Activated naive CD8-positive, alpha-beta T cell treated with anti-CD3 and anti-CD28 coated beads, Interleukin-2, amount 50 U/mL, for 16 hours (primary cell): ENCODE measurements around the gene ATP1A1.

Experiments used
- DNase-seq: peaks from one replicate; pipeline ENCODE4 v3.0.0-alpha.2; 2020; ENCODE audit warnings: low read depth, low spot score

The ATP1A1 gene

DNA sequence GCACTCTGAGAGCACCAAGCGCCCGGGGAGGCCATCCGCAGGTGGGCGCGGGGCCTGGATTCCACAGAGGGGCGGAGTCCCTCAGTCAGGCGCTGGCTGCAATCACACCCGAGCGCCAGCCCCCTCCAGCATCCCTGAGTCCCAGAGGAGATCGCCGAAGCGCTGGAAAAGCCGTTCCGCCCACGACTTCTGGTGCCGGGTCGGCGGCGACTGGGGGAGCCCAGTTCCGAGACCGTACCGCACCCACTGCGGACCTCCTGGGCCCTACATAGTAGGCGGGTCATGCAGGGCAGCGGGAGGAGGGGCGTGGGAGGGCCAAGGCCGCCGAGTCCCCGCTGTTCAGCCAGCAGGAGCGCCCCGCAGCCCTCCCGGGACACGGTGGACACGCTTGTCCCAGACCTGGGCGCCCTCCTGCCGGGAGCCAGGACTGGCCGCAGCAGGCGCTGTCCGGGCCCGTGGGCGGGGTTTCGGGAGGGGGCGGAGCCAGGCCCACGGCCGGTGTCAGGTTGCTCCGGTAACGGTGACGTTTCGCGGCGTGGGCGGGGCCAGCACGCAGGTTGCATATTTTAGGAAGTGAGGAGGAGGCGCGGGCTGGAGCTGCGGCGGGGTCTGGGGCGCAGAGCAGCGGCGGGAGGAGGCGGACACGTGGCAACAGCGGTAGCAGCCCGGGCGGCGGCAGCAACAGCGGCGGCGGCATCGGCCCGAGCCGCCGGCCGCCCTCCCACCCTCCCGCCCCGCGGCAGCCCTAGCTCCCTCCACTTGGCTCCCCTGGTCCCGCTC, at the start of gene ATP1A1:
TSS of gene ATP1A1 (plus strand) at position 594 of the 780 bp plus-strand sequence. CDS start 268 bp downstream, outside the sequence.
- peak; percentile 97 for DNase-seq

DNA sequence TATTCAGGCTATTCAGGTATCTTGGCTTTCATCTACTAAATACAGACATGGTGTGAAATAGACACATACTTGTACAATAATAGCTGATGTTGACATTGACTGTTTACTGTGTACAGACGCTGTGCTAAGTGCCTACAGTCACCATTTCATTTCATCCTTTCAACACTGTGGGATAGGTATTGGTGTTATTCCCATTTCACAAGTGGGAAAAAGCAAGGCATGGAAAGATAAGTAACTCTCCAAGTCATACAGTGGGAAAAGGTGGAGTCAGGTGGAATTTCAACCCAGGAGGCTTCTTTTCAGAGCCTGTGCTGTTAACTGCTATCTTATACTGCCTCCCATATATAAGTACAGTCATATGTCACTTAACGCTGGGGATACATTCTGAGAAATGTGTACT, 49.6 kb upstream of the ATP1A1 start:
- DNase-seq, result no peak

DNA sequence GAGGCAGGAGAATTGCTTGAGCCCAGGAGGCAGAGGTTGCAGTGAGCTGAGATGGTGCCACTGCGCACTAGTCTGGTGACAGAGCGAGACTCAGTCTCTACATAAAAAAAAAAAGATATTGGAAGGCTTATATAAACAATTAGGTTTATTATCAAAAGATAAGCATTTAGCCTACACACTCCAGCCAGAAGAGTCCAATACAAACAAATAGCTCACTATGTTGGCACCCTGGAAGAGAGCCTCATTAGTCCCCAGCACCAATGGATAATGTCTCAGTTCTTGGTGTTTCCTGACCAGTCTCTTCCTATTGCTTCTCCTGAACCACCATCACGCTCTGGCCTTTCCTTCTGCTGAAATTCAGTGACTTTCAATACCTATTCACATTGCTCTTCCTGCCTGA, 48.6 kb upstream of the ATP1A1 start:
- DNase-seq, result no peak

DNA sequence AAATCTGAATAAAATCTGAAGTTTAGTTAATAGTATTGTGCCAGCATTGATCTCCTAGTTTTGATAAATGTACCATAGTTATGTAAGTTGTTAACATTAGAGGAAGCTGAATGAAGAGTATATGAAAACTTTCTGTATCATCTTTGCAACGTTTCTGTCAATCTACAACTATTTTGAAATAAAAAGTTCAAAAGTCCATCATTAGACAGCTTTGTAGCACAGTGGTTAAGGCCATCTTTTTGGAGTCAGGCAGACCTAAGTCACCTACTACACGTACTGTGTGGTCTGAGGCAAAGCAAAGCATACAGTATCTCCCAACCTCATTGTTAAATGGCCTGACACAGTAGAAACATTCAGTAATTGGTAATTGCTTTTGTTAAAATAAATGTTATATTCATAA, 47.9 kb upstream of the ATP1A1 start:
- no peak for DNase-seq

DNA sequence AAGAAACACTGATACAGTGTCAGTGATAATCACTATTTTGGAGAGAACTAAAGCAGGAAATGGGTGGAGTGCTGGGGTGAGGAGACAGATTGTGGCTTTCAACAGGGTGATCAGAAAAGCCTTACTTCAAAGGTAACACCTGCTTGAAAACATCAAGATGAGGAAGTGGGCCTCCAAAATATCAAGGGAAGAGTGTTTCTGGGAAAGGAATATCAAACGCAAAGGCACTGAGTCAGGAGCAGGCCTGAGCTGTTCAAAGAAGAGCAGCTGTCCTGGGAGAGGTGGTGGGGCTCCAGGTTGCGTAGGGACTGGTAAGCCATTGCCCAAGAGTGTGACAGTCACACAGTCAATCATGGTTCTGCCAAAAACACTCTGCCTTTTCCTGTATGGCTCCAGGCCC, 47.1 kb upstream of the ATP1A1 start:
- DNase-seq, result no peak

DNA sequence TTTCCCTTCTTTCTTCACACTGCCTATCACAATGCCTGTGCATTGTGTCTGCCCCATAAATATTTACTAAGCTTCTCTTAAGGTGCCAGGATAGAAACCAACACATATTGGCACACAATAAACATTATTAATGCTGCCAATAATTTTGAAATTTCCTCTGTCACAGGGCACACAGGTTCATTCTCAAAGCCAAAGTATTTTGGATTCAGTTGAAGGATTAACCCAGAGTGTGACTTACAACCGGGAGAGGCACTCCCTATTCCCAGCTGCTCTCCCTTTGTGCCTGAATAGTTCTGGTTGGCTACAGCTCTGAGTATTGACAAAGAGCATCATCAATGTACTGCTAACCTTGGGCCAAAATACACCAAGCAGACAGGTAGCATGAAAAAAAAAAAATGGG, 46.6 kb upstream of the ATP1A1 start:
- no peak for DNase-seq

DNA sequence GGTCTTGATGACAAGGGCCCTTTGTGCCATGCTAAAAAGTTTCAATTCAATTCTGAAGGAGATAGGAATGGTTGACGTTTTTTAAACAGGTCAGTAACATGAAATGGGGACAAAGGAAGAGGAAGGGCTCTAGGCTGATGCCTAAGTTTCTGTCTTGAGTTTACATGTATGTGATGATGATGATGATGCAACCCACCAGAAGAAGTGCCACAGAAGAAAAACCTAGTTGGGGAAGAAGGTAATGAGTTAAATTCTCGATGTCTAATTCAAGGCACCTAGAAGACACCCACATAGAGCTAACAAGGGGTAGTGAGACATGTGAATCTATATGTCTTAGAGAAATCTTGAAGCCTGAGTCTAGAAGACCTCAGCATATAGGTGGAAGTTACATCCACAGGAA, 44.4 kb upstream of the ATP1A1 start:
- DNase-seq, result no peak

DNA sequence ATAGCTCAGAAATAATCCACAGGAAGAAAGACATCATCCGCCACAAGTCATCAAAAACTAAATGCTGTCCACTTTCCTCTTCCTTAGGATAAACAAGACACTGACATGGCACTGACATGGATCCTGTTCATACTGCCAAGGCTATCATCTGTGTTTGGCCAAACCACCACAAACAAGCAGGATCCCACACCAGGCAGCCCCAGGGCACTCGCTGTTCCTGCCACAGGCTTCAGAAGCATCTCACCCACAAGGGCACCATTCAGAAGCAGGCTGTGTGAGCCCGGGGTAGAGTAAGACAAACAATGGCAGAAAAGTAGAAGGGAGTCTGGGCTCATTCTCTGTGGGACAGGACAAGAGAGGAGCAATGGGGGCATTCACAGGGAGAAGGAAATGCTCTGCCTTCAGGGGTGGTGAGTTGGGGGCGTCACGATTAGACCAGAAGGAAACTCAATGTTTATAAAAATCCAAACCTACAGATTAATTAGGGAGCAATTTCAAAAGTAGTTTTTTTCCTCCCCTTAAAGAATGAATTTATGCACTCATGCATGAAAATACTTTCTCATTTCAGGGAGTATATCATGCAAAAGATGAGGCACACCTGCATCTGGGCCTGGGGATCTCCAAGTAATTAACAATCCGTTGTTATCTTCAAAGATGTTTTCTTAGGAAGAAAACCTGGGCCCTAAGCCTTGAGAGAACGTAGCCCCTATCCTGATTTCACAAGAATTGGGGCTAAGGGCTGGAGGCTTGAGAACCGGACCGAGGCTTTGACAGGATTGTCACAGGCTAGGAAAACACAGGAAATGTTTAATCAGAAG, 43.3 kb upstream of the ATP1A1 start:
- DNase-seq, result no peak

DNA sequence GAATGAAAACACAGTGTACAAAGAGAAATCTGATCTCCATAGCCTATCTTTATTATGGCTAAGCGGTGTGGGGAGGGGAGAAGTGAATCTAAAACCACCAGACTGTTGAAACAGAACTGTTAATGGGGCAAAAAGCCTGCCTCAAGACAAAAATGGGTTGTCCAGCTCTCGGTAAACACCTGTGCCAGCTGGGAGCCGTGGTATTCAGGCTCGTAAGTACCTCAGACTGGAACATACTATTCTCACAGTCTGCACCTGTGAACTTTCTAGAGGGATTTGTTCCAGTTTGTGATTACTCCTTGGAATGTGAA, 42.7 kb upstream of the ATP1A1 start:
- DNase-seq, result no peak

DNA sequence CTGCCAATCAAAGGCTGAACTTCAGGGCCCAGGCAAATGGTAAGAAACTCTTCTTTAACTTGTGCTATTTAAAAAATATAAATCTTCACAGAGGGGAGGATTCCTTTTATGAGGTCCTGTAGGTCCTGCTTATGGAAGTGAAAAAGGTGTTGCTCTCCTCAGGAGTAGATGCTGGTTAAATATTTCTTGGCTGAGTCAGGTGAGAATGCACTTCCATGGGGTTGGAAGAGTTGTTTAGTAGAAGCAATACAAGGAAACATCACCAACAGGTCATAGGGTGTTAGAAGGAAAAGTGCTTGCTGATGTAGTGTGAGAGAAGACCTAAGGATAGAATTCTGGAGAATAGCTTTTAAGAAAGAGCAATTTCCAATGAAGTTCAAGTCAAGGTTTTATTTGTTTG, 42.2 kb upstream of the ATP1A1 start:
- no peak for DNase-seq

DNA sequence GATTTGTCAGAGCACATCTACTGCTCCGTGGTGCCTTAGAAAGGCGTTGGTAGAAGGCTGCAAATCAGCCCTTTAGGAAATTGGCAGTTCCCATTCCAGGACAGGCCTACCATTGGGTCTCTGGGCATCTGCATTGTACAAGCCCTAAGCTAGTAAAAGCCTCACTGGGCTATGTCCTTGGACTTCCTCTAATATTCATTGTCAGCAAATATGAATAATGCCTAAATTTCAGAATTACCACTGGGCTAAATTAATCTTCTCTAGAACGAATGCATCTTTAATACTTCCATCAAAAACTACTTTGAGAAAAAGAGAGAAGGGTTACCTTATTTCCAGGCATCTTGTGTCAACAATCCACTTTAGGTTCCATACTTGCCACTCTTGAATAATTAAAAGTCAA, 41.5 kb upstream of the ATP1A1 start:
- no peak for DNase-seq

DNA sequence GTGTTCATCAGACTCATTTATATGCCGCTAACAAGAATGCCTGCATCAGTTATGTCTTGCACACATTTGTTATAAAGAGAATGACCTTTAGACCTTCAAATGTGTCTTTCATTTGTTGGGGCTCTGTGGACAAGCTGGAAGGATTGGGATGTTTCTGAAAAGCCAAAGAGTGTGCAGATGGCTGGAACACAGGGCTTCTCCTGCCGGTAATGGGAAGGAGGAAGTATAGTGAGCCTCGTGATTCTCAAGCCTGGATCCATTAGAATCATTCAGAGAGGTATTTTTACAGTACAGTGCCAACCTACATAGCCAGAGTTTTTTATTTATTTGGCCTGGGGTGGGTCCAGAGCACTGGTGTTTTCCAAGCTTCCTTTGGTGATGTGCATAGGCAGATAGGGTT, 40.6 kb upstream of the ATP1A1 start:
- no peak for DNase-seq

DNA sequence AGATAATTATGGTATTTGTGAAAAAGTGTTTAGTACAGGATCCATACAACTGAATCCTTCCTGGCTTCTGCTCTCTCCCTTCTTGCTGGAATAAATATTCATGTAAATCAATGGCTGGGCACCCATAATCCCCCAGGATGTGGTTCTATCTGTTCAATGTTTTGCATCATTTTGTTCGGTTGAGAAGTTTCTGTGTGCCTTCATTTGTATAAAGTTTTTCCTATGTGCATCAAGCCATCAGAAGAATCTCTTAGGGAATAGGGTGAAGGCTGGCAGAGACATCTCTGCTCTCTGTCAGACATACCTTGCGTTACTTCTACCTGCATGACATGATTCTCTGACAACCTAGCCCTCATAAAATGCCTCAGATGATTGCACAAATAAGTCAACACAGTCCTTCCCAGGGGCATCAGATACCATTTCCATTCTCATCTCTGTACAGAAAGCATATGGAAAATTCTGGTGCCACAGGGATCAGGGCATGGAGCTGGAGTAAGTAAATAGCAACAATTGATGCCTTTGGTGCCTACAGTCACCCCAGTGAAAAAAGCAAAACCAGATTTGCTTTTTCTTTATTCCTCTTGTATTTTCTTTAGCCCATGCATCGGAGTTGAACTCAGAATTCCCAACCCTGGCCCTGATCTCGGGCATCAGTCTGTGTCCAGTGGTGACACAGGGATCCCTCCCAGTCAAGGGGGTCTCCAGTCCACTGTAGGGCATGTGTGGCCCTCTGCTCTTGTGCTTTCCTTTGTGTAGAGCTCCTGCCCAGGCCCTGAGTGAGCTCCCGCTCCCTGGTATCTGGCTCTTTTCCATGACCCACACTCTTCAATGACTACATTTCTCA, 39.7 kb upstream of the ATP1A1 start:
- DNase-seq, result no peak

DNA sequence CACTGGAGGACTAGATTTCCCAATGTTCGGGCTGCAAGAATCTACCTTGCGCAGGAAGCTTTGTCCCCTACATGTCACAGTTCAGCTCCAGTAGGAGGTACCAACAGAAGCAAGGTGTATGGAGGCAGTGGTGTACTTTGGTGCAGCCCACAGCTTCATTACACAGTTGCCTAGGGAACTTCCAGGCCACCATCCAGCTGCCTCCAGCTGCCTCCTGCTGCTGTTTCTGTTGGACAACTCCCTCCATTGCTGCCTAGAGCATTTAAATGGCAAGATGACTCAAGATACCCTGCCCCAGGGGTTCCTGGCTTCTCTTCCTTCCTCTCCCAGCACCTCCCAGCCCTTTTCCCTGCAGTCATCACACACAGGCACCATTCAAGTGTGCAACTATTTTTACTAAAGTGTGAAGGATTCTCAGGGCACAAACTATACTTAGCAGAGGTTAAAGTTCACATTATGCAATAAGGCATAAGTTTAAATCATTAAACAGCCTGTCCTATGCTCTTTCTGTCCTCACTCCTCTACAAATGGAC, 39.0 kb upstream of the ATP1A1 start:
- no peak for DNase-seq

DNA sequence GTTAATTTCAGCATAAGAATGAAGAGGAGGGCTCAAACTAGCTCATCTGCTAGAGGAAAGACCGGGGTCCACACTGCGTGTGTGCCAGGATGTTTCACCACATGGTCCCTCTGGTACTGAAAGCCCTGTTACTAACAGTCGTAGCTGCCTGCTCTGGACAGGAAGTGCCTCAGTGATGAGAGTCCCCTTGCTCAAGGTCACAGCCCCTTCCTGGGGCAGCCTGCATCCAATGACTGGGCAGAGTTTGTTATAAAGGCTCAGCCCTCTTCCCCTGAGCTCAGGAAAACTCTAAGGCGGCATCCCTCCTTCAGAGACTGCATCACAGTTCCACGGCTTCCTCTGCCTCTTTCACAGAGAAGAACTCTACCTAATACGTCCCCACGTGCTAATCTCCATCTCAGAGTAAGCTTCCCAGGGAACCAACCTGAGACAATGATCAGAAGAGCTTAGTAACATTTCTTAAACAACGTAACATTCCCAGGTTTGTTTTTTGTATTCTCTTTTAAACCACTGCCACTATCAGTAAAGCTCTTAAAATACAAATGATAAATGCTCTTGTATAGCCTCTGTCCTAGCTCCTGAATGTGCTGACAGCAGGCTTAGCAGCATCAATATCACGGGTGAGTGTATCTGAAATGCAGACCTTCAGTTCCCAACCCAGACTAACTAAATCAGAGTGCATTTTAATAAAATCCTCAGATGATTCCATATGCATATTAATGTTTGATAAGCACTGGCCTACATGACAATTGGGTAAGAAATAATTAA, 38.0 kb upstream of the ATP1A1 start:
- no peak for DNase-seq

DNA sequence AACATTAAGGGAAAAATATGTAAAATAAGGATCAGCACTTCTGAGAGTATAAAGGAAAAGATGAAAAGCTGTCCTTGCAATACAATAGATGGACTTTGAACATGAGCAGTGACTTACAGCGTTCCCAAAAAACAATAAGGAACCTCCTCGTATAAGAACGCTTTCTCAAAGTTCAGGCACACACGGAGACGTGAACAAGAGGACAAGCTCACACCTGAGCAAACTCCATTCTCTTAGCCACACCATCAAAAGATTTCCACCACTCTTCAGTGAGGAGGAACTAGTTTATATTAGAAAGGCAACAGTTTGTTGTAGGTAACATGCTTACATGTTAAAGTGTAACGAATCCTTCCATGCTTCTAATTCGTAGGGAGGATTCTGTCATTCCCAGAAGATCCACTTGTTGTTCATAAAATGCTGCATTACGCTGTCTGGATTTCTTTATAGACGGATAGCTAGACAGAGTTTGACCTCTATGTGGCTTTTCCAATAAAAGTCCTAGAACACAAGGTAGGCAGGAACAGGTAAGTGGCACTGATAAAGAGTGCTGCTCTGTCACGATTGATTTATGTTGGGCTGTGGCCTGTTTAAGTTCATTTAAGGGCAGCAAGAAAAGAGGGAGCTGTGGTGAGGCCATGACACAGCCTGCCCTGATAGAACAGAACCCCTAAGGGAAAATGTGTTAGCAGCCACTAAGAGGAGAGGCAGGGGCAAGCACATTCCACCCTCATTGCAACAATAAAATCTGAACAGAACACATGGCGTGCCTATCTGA, 37.0 kb upstream of the ATP1A1 start:
- no peak for DNase-seq

DNA sequence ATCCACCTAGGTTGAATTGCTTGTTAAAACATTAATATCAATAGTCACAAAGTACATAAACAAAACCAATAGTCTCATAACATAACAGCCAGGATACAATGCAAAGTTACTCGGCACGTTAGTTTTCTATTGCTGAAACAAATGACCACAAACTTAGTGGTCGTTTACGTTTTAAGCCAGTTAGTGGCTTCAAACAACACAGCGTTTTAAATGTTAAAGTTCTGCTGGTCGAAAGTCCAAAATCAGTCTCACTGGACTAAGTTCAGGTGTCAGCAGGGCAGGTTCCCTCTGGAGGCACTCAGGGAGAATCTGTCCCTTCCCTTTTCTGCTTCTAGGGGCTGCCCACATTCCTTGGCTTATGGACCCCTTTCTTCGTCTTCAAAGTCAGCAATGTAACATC, 35.6 kb upstream of the ATP1A1 start:
- DNase-seq, result no peak

DNA sequence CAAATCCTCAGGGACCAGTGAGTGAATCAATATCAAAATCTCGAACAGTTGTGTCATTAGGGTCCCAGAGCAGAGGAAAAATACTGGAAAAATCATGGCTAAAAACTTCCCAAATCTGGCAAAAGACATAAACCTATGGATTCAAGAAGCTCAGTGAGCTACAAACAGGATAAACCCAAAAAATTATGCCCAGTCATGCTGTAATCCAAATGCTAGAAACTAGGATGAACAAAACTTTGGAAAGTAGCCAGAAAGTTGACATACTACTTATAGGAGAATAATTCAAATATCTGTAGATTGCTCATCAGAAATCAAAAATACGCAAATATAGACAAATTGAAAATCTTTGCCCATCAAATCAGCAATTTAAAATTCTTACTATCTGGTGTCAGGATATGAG, 34.6 kb upstream of the ATP1A1 start:
- no peak for DNase-seq

DNA sequence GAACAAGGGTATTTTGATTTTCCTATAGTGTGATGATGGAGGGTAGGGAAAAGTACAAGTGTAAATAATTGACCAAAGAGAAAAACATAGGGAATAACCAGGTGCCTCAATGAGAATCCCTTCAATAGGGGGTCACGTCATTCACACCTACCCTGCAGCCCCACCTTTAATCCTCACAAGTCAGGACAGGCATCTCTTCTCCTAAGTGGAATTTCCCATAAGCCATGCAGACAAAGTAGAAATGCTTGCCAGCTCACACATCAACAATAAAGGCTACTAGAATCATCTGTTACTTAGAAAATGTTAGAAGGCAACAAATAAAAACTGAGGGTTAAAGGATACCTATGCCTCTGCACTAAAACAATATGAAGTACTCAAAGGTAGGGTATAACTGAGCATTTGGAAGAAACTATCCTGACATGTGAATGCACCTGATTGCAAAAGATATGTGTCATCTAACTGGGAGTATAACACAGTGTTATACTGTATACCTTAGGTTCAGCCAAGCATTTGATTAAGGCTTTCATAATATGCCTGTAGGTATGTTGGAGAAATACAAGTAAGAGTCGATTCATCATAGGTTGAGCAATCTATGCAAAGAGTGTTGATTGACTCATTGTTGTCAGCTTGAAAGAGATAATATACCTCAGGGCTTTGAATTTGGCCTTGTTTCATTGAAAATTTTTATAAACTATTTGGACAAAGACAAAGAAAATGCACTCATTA, 32.4 kb upstream of the ATP1A1 start:
- no peak for DNase-seq

DNA sequence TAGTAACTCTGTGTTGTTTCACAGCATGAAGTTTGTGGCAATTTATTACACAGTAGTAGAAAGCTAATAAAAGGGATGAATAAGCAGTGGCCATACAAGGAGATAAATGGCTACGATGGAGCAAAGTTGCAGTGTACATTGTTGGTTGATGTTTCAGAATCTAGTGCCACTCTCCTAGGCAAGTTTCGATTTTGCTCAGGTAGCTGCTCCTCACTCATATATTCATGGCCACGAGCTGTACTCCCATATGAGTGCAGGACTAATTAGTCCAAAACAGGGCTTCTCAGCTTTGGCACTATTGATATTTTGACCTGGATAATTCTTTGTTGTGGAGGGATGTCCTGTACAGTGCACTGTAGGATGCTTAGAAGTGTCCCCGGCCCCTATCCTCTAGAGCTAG, 30.0 kb upstream of the ATP1A1 start:
- DNase-seq, result no peak
